Stimulated activated CD8-positive, alpha-beta memory T cell treated with anti-CD3 and anti-CD28 coated beads, Interleukin-4, amount 100 ng/mL, for 4 hours (primary cell): ENCODE measurements around the gene GHRH.

Source experiments
- DNase-seq, 2 donors: peaks; one replicate each; pipeline ENCODE4 v3.0.0-alpha.2; 2020; ENCODE audit warnings: low read depth in 2 of 2, low spot score in 1 of 2

GHRH gene

DNA sequence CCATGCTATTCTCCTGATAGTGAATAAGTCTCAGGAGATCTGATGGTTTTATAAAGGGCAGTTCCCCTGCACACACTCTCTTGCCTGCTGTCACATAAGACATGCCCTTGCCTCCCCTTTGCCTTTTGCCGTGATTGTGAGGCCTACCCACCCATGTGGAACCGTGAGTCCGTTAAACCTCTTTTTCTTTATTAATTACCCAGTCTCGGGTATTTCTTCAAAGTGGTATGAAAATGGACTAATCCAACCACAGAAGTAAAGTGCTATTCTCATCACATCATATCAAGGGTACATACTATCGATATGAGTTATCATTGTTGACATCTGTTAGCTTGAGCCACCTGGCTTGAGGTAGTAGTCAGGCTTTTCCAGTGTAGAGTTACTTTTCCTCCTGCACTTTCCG lies 30.1 kb upstream of the GHRH start:
- DNase-seq, result no peak

DNA sequence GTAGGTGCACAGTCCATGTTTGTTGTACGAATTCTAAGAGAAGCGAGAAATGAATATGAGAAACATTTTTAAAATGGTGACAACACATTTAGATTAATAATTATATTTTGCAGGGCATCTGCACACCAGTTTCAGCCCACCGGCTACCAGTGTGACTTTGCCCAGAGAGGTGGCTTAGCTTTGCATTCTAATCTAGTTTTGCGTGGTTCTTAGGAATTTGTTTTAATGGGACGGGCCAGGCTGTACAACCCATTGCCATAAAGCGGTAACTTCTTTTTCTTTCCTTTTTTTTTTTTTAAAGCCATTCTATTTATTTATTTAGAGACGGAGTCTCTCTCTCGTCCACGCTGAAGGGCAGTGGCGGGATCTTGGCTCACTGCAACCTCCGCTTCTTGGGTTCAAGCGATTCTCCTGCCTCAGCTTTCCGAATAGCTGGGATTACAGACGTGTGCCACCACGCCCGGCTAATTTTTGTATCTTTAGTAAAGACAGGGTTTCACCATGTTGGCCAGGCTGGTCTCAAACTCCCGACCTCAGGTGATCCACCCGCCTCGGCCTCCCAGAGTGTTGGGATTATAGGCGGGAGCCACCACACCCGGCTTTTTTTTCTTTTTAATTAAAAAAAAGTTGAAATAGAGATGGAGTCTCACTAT lies 28.7 kb upstream of the GHRH start:
- DNase-seq, result no peak

DNA sequence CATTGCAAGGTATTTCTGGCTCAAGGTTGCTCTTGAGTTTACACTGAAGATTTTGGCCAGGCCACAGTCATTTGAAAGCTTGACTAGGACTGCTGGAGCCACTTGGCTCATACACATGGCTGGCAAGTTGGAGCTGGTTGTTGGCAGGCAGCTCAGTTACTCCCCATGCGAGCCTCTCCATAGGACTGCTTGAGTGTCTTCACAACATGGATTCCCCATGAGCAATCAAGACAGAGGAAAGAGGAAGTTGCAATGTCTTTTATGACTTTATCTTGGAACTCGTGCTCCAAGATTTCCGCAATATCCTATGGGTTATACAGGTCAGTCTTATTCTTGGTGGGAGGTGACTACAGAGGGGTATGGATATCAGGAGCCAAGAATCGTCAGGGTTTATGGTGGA lies 26.5 kb upstream of the GHRH start:
- DNase-seq, result no peak

DNA sequence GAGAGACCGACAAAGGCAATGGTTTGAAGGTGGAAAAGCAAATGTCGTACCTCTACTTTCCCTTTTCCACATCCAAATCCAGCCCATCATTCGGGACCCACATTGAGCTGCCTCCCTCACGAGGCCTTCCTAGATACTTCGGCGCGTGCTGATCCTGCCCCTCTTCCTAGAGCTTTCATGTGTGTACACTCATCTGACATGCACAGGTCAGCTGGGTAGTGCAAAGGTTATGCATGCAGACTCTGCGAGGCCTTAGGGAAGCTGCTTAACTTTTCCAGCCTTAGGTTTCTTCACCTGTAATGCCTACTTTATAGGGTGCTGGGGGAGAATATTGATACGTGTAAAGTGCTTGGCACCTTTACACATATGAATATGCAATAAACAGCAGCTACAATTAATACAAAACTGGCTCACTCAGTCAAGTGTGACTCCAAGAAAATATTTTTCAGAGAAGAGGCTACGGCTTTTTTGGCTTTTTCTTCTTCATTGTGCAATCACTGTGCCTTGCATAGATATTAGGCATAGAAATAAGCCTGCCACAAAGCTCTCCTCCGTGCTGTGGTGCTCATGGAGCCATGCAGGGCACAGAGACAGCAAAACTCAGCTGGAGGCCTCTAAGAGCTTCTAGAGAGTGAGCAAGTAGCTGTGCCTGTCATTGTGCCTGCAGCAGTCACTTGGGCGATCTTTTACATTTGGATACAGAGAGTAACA lies 24.2 kb upstream of the GHRH start:
- no peak for DNase-seq

DNA sequence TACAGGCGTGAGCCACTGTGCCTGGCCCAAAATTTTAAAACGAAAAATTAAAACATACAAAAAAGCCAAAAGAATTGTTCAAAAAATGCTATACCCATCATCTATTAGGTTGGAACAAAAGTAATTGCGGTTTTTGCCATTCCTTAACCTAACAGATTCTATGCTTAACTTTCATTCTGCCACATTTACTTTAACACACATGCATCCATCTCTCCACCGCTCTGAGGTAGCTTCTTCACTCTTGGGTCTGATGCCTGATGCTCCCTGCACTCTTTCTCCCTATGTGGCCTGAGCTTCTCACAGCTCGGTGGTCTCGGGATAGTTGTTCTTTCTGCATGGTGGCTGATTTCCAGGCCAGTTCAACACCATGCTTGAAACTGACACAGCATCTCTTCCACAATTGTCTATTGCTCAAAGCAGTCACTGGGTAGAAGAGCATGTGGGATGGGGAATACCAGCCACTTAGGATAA lies 23.1 kb upstream of the GHRH start:
- DNase-seq, result no peak

DNA sequence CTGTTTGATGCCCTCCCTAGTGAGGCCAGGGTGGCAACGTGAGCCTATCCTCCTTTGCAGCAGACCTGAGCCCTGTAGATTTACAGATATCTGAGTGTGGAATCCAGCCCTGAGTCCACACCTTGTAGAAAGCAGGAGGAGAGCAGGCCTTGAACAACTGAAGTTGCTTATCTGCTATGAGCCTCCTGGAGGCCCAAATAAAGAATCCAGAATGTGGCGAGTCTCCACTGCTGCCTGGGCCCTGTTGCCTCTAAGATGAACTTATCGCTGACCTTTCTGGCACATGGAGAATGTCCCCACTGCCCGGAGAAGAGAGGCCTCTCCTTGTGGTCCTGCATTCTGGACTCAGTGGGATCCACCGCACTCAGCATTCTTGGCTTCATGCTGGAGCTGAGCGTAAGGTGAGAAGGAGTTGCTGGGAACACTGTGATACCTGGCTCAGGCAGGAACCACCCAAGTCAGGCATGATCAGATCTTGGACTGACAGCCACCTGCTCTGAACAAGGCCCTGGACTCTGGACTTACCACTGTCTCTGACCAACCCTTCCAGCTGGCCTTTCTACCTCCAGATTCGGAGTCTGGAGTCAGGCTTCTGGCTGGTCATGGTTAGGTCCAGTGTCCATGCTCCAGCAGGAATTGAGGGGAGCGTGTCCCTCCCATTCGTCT lies 22.0 kb upstream of the GHRH start:
- DNase-seq, result no peak

DNA sequence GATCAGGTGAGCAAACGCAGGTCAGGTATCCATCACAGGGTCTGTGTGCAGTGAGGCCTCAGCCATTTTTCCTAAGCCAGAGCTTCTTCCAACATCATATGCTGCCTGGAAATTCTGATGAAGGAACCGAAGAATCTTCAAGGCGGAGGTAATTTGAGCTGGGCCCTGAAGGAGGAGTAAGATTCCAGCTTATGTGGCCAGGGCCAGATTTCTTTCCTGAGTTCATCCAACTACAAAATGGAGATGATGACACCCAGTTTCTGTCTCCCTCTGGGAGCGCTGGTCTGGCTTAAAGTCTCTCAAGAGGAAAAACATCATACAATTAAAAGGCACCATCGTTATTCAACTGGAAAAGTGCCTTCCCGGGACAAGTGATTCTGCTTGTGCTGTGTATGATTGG lies 20.9 kb upstream of the GHRH start:
- no peak for DNase-seq

DNA sequence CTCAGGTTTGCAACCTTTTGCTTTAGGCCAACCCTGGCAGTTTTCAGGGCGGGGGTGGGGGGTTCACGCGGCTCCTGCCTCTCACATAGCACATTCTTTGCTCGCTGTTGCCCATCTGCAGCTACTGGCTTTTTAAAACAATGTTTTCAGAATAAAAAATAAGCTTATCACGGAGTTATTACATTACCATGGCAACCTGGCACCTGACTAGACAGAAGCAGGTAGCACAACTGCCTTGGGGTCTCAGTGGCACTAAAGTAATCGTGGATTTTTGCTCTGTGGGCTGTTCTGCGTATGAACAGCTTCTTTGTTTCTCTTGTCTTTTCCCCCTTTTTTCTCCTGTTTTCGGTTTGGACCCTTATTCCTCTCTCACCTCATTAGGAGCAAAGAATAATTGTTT lies 18.8 kb upstream of the GHRH start:
- no peak for DNase-seq

DNA sequence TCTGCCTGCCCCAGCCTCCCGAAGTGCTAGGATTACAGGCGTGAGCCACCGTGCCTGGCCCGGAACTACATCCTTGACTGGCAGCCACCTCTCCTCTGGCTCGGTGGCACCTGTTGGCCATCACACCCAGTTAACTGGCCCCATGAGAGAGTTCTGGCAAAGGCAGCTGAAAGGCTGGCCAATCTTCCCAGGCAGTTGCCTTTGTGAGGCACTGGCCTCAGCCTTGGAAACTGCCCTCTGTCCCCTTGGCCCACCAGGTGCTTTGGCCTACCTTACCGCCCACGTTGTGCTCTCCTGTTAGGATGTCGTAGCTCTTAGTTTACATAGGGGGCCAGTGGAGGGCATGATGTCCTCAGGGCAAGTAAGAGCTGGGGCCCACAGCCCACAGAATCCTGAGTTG lies 18.2 kb upstream of the GHRH start:
- no peak for DNase-seq

DNA sequence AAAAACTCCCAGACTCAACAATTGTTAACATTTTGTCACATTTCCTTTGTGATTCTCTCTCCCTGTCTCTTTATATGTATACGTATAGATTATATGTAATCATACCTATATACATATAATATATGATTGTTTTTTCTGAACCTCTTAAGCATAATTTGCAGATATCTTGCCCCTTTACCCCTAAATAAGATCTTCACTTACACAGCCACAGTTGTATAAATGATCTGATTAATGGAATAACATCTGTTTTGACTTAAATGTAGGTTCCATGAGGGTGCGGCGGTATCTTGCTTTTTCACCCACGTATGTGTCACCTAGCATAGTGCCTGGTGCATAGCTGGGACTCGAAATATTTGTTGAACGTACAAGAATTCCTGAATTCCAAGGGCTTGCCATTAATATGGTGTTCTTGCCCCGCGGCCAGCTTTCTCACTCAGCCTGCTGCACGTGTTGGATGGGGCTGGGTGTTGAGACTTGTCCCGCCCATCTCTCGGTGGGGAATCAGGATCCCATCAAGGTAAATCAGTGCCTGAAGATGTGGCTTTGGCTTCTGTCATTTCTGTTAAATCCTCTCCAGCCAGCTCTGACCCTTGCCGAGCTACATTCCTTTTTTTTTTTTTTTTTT lies 17.5 kb upstream of the GHRH start:
- no peak for DNase-seq

DNA sequence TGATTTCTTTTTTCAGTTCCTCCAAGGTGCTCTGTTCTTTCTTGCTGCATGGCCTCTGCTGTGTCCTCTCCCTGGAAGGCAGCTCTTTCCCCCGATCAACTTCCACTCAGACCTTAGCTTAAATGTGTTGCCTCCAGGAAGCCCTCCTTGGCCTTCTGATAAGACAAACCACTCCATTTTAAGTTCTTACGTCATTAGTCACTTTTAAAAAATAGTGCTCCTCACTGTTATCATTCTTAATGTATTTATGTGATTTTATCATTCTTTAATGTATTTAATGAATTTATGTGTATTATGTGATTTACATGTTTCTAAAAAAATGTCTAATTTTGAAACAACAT lies 15.6 kb upstream of the GHRH start:
- no peak for DNase-seq

DNA sequence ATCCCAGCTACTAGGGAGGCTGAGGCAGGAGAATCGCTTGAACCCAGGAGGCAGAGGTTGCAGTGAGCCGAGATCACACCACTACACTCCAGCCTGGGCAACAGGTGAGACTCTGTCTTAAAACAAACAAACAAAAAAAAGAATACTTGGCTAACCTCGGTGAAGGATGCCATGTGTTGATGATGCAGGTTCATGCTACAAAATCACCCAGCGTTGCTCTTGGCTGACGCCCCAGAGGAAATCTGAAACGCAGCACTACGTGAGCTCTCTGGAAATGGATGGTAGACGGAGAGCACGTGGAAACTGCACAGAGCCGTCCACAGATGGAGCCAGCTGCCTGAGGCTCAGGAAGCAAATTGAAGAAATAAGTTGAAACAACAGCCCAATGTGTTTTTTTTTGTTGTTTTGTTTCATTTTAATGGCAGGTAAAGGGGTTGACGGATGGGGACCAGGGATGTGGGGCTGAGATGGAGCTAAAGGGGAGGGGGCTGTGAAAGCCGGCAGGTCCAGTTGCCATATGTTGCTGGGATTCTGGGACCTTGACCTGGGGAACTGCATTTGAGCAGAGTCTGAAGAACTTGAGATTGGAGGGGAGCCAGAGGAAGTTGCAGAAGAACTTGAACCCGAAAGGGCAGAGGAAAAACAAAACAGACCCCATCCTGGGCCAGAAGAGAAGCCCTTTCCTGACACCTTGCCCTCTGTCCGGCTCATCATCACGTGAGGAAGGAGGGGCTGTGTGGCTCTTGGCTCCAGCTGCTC lies 15.1 kb upstream of the GHRH start:
- DNase-seq, result no peak

DNA sequence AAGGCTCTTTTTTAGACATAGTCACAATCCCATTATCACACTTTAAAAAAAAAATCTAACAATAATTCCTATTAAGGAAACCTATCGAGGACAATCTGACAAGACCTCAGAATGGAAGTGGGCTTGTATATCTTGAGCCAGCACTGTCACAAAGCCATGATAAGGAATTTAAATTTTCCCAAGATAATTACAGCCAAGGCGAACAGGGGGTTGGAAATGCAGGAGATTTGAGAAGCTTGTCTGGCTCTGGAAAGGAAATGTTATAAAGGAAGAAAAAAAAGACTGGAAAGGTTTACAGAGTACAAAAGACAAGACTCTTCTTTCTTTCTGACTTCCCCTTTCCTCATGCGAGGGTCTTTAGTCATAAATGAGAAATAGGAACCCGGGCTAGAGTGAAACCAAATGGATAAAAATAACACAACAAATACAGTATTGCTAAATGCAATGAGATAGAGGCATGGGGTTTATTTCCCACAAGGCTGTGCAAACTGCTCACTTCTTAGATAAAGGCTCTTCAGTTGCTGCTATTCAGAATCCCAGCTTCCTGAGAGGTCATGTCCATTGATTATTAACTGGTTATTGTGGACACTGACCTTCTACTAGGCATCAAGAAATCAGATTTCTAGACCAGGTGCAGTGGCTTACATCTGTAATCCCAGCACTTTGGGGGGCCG lies 13.4 kb upstream of the GHRH start:
- no peak for DNase-seq

DNA sequence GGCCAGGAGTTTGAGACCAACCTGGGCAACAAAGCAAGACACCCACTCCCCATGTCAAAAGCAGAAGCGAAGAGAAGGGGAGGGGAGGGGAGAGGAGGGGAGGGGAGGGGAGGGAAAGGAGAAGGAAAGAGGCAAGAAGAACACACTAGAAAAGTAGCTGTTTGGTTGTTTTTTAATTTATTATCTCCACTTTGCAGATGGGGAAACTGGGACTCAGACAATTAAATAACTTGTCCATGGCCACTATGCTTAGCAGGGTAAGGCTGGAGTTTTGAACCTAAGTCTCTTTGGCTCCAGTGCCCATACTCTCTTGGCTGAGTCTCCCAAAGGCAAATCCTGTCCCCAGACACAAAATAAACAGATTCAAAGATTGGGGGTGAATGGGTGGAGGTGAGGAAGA lies 12.4 kb upstream of the GHRH start:
- no peak for DNase-seq

DNA sequence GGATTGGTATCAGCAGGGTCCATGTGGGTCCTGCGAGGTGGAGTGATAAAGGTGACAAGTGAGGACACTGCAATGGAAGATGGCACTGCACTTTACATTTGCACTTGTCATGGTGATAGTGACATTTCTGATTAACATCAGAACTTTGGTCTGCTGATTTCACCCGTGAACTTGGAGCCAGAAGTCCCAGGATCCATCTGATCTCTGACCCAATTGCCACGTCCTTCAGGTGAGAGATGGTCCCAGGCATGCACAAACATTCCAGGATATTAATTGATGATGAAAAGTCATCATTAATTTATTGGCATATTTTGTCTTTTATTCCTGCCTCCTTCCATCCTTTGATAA lies 9.8 kb upstream of the GHRH start:
- DNase-seq, result no peak

DNA sequence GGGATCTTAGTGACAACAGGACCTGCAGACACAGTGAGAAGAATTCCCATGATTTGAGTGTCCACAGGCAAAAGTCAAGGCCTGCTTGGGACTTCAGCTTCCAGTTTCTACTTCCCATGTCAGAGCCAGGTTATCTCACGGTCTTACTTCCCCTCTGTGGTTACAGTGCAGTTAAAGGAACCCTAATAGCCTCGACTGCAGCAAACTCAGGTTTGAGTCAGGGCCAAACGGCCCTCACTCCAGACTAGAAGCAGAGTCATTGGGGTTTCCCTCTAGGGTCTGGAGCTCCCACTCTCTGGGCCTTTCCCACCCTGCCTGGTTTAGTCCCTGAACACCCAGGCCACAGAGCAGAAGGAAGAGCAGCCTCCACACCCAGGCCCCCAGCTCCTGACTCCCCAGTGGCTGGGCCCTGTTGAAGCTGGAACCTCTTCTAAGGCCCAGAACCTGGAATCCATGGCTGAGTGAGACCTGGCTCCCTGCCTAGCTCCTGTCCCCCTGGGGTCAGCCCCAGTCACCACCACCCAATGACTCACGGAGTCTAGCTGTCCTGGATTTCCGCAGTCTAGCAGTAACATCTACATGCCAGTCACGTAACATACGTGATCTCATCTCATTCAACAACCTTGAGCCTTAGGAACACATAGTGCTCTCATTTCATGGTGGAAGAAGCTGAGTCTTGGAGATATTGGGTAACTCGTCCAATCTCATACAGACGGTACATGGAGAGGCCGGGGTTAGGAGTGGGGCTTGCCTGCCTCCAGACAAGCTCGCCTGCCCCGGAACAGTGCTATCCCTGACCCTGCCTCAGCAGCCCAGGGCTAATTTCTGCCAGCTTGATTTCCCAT lies 9.2 kb upstream of the GHRH start:
- no peak for DNase-seq

DNA sequence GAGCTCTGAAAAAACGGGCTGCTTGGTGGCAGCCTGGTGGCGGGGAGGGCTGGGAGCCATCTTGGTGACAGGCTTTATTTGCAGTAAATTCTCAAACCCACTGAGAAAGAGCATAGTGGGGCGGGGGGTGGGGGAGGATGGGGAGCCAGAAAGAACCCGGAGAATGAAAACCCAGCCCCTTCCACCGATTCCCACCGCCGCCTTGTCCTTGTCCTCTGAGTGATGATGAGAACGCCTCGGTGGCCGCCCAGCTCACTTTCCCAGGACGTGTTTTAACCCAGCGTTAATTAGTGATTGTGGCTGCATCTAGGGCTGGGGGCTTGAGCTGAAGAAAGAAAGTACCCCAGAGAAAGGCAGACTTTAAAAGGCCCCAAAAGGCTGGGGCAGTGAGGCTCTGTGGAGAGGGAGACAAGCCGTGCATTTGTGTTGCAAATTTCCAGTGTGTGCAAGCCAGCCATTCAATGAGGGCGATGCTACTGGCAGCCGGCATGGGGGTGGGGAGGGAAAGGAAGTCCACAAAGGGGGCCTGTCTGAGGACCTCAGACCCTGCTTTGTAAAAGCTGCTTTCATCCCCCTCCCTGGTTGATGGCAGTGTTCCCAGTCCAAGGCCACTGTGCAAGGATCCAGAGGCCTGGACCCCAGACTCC lies 6.2 kb upstream of the GHRH start:
- DNase-seq, result no peak

DNA sequence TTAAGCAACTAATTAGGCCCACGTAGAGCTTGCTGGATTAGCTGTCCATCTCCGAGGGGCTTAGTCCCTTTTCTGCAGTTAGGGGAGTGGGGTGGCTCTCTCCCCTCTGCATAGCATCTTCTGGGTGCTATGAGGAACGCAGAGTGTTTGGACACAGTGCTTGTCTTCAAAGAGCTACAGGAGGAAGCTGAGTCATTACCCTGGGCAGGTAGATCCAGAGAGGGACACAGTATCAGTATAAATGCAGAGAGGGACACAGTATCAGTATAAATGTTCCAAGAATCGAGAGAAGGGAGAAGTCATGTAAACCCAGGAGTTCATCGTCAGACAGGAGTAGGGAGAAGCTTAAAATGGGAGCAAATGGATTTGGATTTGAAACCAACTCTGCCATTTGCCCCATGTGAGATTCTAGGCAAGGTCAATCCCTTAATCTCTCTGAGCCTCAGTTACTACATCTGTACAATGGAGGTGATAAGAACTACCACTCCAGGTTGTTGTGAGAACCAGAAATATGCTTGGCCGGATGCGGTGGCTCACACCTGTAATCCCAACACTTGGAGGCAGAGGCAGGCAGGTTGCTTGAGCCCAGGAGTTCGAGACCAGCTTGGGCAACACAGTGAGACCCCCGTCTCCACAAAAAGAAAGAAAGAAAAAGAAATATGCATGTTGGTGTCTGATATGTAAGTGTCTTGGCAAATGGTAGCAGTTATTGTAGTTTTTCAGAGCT lies 5.5 kb upstream of the GHRH start:
- no peak for DNase-seq

DNA sequence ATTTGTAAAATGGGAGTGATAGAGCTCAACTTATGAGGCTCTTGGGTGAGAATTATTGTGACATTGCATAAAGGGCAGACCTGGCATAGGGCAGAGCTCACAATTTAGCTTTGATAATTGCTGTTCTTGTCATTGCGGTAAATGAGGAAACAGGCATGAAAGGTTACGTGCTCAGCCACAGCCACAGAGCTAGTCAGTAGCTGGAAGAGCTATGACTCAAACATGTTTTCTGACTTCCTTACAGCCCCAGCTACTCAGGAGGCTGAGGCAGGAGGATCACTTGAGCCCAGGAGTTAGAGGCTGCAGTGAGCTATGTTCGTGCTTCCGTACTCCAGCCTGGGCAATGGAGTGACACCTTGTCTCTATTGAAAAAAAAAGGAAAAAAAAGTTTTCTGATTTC lies 3.5 kb upstream of the GHRH start:
- DNase-seq, result no peak
